Transverse colon (tissue), 4 donors: Measurements from ENCODE around the gene PRPF19. TPM values are rescaled to one million over a fixed set of nuclear protein-coding genes. Genes with fewer than 3 reads are reported as not detected.

Experiments
- DNase-seq: peaks from one replicate; pipeline ENCODE4 v3.0.0-alpha.2; 2019
- H3K27ac ChIP-seq, 4 donors: fragments of 200-600 bp; sonication (generic); 2 replicates each; pipeline ENCODE4 v1.5.1; 2016 to 2018; ENCODE audit warnings: inconsistent platforms in 4 of 4
- H3K27me3 ChIP-seq: fragments of 200-600 bp; sonication (generic); 2 replicates; pipeline ENCODE4 v1.5.1; 2017; ENCODE audit warnings: inconsistent platforms
- H3K36me3 ChIP-seq, 4 donors: fragments of 200-600 bp; sonication (generic); 2 replicates each; pipeline ENCODE4 v1.5.1; 2017 to 2019; ENCODE audit warnings: inconsistent platforms in 4 of 4
- H3K4me1 ChIP-seq, 4 donors: fragments of 200-600 bp; sonication (generic); 2 replicates each; pipeline ENCODE4 v1.5.1; 2017 to 2020; ENCODE audit warnings: inconsistent platforms in 4 of 4
- H3K4me3 ChIP-seq, 4 donors: fragments of 200-600 bp; sonication (generic); 1 replicate in 1 of 4; 2 replicates in 3 of 4; pipeline versions ENCODE4 v1.5.1 to v1.6.1; 2017 to 2019; ENCODE audit warnings: inconsistent platforms in 4 of 4
- H3K9me3 ChIP-seq, 2 donors: fragments of 200-600 bp; sonication (generic); 2 replicates each; pipeline ENCODE4 v1.5.1; 2017 to 2019; ENCODE audit warnings: inconsistent platforms in 2 of 2
- CTCF ChIP-seq, 5 experiments: fragments of 200-600 bp in 3 of 5; fragments of 450-650 bp in 2 of 5; sonication (generic) in 3 of 5; IDR thresholded peaks; 1 replicate in 2 of 5; 2 replicates in 3 of 5; pipeline ENCODE4 v1.5.1; 2016 to 2017; ENCODE audit warnings: antibody characterized with exemption in 5 of 5, inconsistent platforms in 3 of 5, mild to moderate bottlenecking in 2 of 5, moderate library complexity in 1 of 5
- EP300 ChIP-seq: sonication (generic); formaldehyde crosslinking; IDR thresholded peaks from one replicate; pipeline ENCODE4 v1.6.1; 2017; ENCODE audit warnings: antibody characterized with exemption, low read depth
- POLR2A ChIP-seq: fragments of 450-650 bp; IDR thresholded peaks from one replicate; pipeline ENCODE4 v1.6.1; 2016; ENCODE audit warnings: antibody characterized with exemption, mild to moderate bottlenecking, moderate library complexity
- POLR2AphosphoS5 ChIP-seq, 3 donors: sonication (generic); formaldehyde crosslinking; IDR thresholded peaks; one replicate each; pipeline ENCODE4 v1.6.1; 2016; ENCODE audit warnings: antibody characterized with exemption in 3 of 3
- WGBS, 2 donors: methylation state at CpG; one replicate each; pipeline ENCODE4 v1.1.5; 2018; ENCODE audit warnings: low coverage in 1 of 2; 5-methylcytosine and 5-hydroxymethylcytosine counted together
- in situ Hi-C, 4 donors: fragments of 200-750 bp; cut with MboI; loops; one replicate each; pipeline versions ENCODE4 v1.15.0 to v1.15.1; 2017; ENCODE audit warnings: low sequenced_read_pairs in 3 of 4, low pct_ligation_motif_present in 1 of 4, low pct_unique_long_range_greater_than_20kb in 1 of 4
- intact Hi-C: fragments of 100-400 bp; cut with DNase I; formaldehyde crosslinking; loops from one replicate; pipeline ENCODE4 v1.15.1; 2023; ENCODE audit warnings: low total_unique reads
- total RNA-seq, 4 donors: library from RNA; depleted of rRNA; stranded (reverse); fragments of >200 nt; gene quantifications; one replicate each; pipeline ENCODE4 v1.1.0, GENCODE V29; 2016

Gene PRPF19
- total RNA-seq, 4 donors from 2014 or later = 15.5 to 70.3 (median 42.8) TPM

- H3K4me1 ChIP-seq = peaks cover 0 to 6% (median 1%) of the 10 kb centered on the region in 4 donors
- in situ Hi-C loops (no loop called here), intact Hi-C loops (no loop called here)
- DNase-seq = no peak
- no peaks in the 10 kb centered on the region for H3K9me3 ChIP-seq
- TF ChIP-seq EP300 (no peak), CTCF (IDR thresholded peaks at IDR 0.05) (no peak), POLR2AphosphoS5 (IDR thresholded peaks at IDR 0.05) (no peak), POLR2A (no peak)
- no peaks in the 10 kb centered on the region for H3K27me3 ChIP-seq
- 64 to 70% methylated on average over 4 to 5 of the region's 5 CpGs for WGBS, 2 donors
- H3K27ac ChIP-seq = peak overlapping the region; percentile 54 to 60 (median 58)
- H3K4me3 ChIP-seq = no peak overlapping the region
- no peaks in the 10 kb centered on the region for H3K36me3 ChIP-seq
These were observed 27.9 kb downstream of the PRPF19 start for GRCh38 chr11:60878245-60879101.

- in situ Hi-C loops = no loop called here
These were observed 30.3 kb downstream of the PRPF19 start for GRCh38 chr11:60876168-60876485.

GRCh38 chr11:60875366-60876167 is 30.8 kb downstream of the PRPF19 start:
- Histone ChIP-seq H3K27ac (no peak overlapping the region), H3K36me3 (no peaks in the 10 kb centered on the region), H3K27me3 (no peaks in the 10 kb centered on the region), H3K4me1 (peaks cover 0 to 10% (median 1%) of the 10 kb centered on the region in 4 donors), H3K9me3 (no peaks in the 10 kb centered on the region), H3K4me3 (no peak overlapping the region)
- in situ Hi-C loops (no loop called here), intact Hi-C loops (no loop called here)
- DNase-seq = no peak
- WGBS, 2 donors = 73% methylated on average over 7 of the region's 7 CpGs; no CpG with 5 or more reads in 1 of the 2 donors
- TF ChIP-seq EP300 = no peak
- TF ChIP-seq CTCF (IDR thresholded peaks at IDR 0.05) = no peak
- TF ChIP-seq POLR2AphosphoS5 (IDR thresholded peaks at IDR 0.05) = no peak
- no peak for TF ChIP-seq POLR2A

More at GRCh38 chr11:60876168-60876485, 30.3 kb downstream of the PRPF19 start:
- TF ChIP-seq POLR2A (no peak), EP300 (no peak), CTCF (IDR thresholded peaks at IDR 0.05) (no peak), POLR2AphosphoS5 (IDR thresholded peaks at IDR 0.05) (no peak)
- Histone ChIP-seq H3K27ac (no peak overlapping the region), H3K27me3 (no peaks in the 10 kb centered on the region), H3K36me3 (no peaks in the 10 kb centered on the region), H3K9me3 (no peaks in the 10 kb centered on the region), H3K4me1 (peaks cover 0 to 10% (median 1%) of the 10 kb centered on the region in 4 donors), H3K4me3 (no peak overlapping the region)
- WGBS, 2 donors = 100% methylated on average over 2 of the region's 2 CpGs; no CpG with 5 or more reads in 1 of the 2 donors
- intact Hi-C loops = no loop called here
- no peak for DNase-seq
